T-cell (primary cell): Measurements from ENCODE around the gene HSPA4L. TPM values are rescaled to one million over a fixed set of nuclear protein-coding genes. Genes with fewer than 3 reads are reported as not detected.

ENCODE experiments used
- ATAC-seq, 4 experiments: fragments of 200-7000 bp in 3 of 4; fragments of 150-1000 bp in 1 of 4; cut with Tn5 transposase; replicated peaks in 1 of 4; 1 replicate in 3 of 4; 2 replicates in 1 of 4; pipeline ENCODE4 v1.10.0; 2021; ENCODE audit warnings: moderate library complexity in 3 of 4, mild to moderate bottlenecking in 2 of 4, moderate number of reproducible peaks in 1 of 4
- CTCF ChIA-PET, 2 donors: fragments of 300-600 bp; sonication (Branson Sonifier 250); formaldehyde crosslinking; loops; one replicate each; lab custom pipeline; 2022; ENCODE audit warnings: antibody characterized with exemption in 2 of 2; lab: Charles Lee
- POLR2A ChIA-PET, 2 donors: fragments of 300-600 bp; sonication (Branson Sonifier 250); formaldehyde crosslinking; loops; one replicate each; lab custom pipeline; 2022; ENCODE audit warnings: antibody characterized with exemption in 2 of 2; lab: Charles Lee
- DNase-seq, 35 experiments: peaks; one replicate each; pipeline versions ENCODE4 v3.0.0 to v3.0.0-alpha.2; 2013 to 2023
- H3K27ac ChIP-seq: one replicate; pipeline ENCODE4 v1.5.1; 2013; ENCODE audit warnings: low read length
- H3K27me3 ChIP-seq, 2 experiments: replicated peaks in 1 of 2; 1 replicate in 1 of 2; 2 replicates in 1 of 2; pipeline versions ENCODE4 v1.6.1 to v1.7.0; 2013; ENCODE audit warnings: low read length in 1 of 2, mixed read lengths in 1 of 2; ENCODE audit not compliant: control insufficient read depth in 2 of 2, insufficient read depth in 2 of 2; ENCODE audit errors: extremely low read depth in 1 of 2
- H3K36me3 ChIP-seq, 2 donors: 1 replicate in 1 of 2; 2 replicates in 1 of 2; pipeline versions ENCODE4 v1.6.1 to v1.7.0; 2013; ENCODE audit warnings: low read length in 1 of 2; ENCODE audit not compliant: control insufficient read depth in 2 of 2, insufficient read depth in 1 of 2; ENCODE audit errors: extremely low read depth in 1 of 2
- H3K4me1 ChIP-seq, 2 experiments: 1 replicate in 1 of 2; 2 replicates in 1 of 2; pipeline versions ENCODE4 v1.6.1 to v1.7.0; 2013; ENCODE audit warnings: low read length in 2 of 2, mixed read lengths in 1 of 2; ENCODE audit not compliant: insufficient read depth in 2 of 2, control insufficient read depth in 1 of 2; ENCODE audit errors: extremely low read depth in 1 of 2
- H3K4me3 ChIP-seq, 2 donors: 1 replicate in 1 of 2; 2 replicates in 1 of 2; pipeline versions ENCODE4 v1.5.1 to v1.7.0; 2013; ENCODE audit warnings: mild to moderate bottlenecking in 2 of 2, low read length in 1 of 2, moderate library complexity in 1 of 2; ENCODE audit not compliant: control insufficient read depth in 1 of 2; ENCODE audit errors: extremely low read depth in 1 of 2
- H3K9me3 ChIP-seq: 2 replicates; pipeline ENCODE4 v1.7.0; 2013
- H3K27ac Mint-ChIP-seq, 2 donors: one replicate each; pipeline ENCODE4 v1.8.0; 2020 to 2021; ENCODE audit warnings: mild to moderate bottlenecking in 2 of 2, mixed read lengths in 2 of 2
- H3K27me3 Mint-ChIP-seq, 2 donors: one replicate each; pipeline ENCODE4 v1.8.0; 2021 to 2022; ENCODE audit warnings: mixed read lengths in 2 of 2
- H3K36me3 Mint-ChIP-seq: one replicate; pipeline ENCODE4 v1.8.0; 2021; ENCODE audit warnings: mixed read lengths
- H3K4me1 Mint-ChIP-seq, 3 donors: one replicate each; pipeline ENCODE4 v1.8.0; 2020 to 2022; ENCODE audit warnings: mixed read lengths in 3 of 3, mild to moderate bottlenecking in 1 of 3
- H3K4me3 Mint-ChIP-seq, 3 donors: one replicate each; pipeline ENCODE4 v1.8.0; 2020 to 2022; ENCODE audit warnings: mild to moderate bottlenecking in 3 of 3, mixed read lengths in 3 of 3, moderate library complexity in 3 of 3
- H3K9me3 Mint-ChIP-seq, 3 donors: one replicate each; pipeline ENCODE4 v1.8.0; 2020 to 2022; ENCODE audit warnings: mixed read lengths in 3 of 3
- WGBS: methylation state at CpG from one replicate; pipeline ENCODE4 v1.1.5; 2013; ENCODE audit warnings: missing lambda C conversion rate; ENCODE audit not compliant: insufficient coverage; 5-methylcytosine and 5-hydroxymethylcytosine counted together
- total RNA-seq, 35 experiments: library from RNA in 6 of 35; stranded (reverse) in 6 of 35; fragments of 120-200 nt in 1 of 35; gene quantifications; one replicate each; pipeline versions ENCODE4 v1.2.1 to v1.2.4 and lab custom pipeline; 2013 to 2026

Gene HSPA4L
- total RNA-seq, 5 donors from 2014 or later (not counting 1 experiment from before 2014, with no cell fraction given) = 0.09 to 0.22 (median 0.16) TPM; not detected in 2

DNA sequence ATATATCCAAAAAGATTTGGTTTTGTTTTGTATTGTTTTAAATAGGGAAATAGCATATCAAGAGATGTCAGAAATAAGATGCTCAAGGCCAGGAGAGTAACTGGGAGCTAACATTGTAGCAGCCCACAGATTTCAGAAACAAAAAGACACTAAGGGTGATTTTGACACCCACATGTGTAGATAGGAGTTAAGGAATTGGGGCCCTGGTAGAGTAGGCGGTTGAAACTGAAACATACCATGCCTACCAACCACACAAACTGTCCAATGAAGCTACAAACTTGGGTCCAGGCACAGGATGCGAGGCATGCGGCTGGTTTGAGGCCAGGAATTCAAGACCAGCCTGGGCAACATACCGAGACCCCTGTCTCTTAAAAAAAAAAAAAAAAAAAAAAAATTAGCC is 6.3 kb upstream of the HSPA4L start:
- no peak overlapping the region for H3K27ac ChIP-seq
- H3K4me3 ChIP-seq = no peak overlapping the region
- CTCF ChIA-PET = no interaction called here
- Mint-ChIP-seq H3K4me1 (peaks cover 0 to 5% (median 0%) of the 10 kb centered on the region in 3 donors), H3K27me3 (peaks cover 57 to 64% of the 10 kb centered on the region in 2 donors), H3K4me3 (no peak overlapping the region), H3K9me3 (no peaks in the 10 kb centered on the region), H3K36me3 (no peaks in the 10 kb centered on the region), H3K27ac (no peak overlapping the region)
- no CpG with 5 or more reads among the region's 4 CpGs for WGBS
- DNase-seq = no peak
- POLR2A ChIA-PET = no interaction called here
- no peak for ATAC-seq
- no peaks in the 10 kb centered on the region for H3K9me3 ChIP-seq
- no peaks in the 10 kb centered on the region for H3K36me3 ChIP-seq
- no peaks in the 10 kb centered on the region for H3K4me1 ChIP-seq
- H3K27me3 ChIP-seq = peaks cover under 1 to 18% of the 10 kb centered on the region in 2 experiments

DNA sequence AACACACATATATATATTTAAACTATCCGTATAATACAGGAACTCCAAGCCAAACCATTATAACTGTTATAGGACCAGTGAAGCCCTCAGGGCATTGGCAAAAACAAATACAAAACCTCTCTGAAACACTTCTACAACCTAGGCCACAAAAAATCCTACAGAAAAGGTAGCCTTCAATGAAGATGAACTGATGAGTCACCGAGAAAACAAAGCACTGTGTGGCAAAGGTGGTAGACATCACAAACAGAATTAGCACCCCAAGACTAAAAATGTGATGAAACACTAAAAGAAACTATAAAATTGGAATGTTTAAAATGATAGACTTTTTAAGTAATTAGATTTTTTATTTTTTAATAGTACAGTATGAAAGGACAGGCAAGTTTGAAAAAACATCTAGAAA is 5.5 kb upstream of the HSPA4L start:
- ChIA-PET CTCF (no interaction called here), POLR2A (no interaction called here)
- Mint-ChIP-seq H3K4me3 (no peak overlapping the region), H3K36me3 (no peaks in the 10 kb centered on the region), H3K4me1 (peaks cover 7 to 10% (median 7%) of the 10 kb centered on the region in 3 donors), H3K27me3 (peaks cover 57 to 68% of the 10 kb centered on the region in 2 donors), H3K9me3 (no peaks in the 10 kb centered on the region), H3K27ac (no peak overlapping the region)
- DNase-seq = no peak
- 43% methylated on average over 1 of the region's 2 CpGs for WGBS
- H3K4me3 ChIP-seq = no peak overlapping the region
- ATAC-seq = no peak
- H3K4me1 ChIP-seq = peaks cover 0 to 5% of the 10 kb centered on the region in 2 experiments
- peaks cover 7 to 25% of the 10 kb centered on the region in 2 experiments for H3K27me3 ChIP-seq
- H3K36me3 ChIP-seq = no peaks in the 10 kb centered on the region
- no peaks in the 10 kb centered on the region for H3K9me3 ChIP-seq
- H3K27ac ChIP-seq = no peak overlapping the region

DNA sequence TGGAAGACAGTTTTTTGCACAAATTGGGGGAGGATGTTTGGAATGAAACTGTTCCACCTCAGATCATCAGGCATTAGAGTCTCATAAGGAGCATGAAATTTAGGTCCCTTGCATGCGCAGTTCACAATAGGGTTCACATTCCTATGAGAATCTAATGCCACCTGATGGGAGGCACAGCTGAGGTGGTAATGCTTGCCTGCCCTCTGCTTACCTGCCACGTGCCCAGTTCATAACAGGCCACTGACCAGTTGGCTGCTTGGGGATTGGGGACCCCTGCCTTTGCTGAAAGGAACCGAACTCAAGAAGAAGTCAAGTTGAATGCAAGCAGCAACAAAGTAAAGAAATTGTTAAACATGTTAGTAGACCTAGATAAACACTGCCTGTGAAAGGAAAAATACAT is 4.6 kb upstream of the HSPA4L start:
- peaks cover 9 to 12% (median 9%) of the 10 kb centered on the region in 3 donors for H3K4me1 Mint-ChIP-seq
- Histone ChIP-seq H3K27ac (no peak overlapping the region), H3K27me3 (peaks cover 7 to 33% of the 10 kb centered on the region in 2 experiments), H3K36me3 (no peaks in the 10 kb centered on the region), H3K9me3 (no peaks in the 10 kb centered on the region), H3K4me3 (no peak overlapping the region), H3K4me1 (peaks cover 0 to 13% of the 10 kb centered on the region in 2 experiments)
- 67% methylated on average over 2 of the region's 3 CpGs for WGBS
- no peaks in the 10 kb centered on the region for H3K9me3 Mint-ChIP-seq
- H3K27me3 Mint-ChIP-seq = peaks cover 51 to 64% of the 10 kb centered on the region in 2 donors
- DNase-seq (no peak), ATAC-seq (no peak)
- H3K4me3 Mint-ChIP-seq = no peak overlapping the region
- no peak overlapping the region for H3K27ac Mint-ChIP-seq
- H3K36me3 Mint-ChIP-seq = no peaks in the 10 kb centered on the region
- ChIA-PET CTCF (no interaction called here), POLR2A (no interaction called here)

DNA sequence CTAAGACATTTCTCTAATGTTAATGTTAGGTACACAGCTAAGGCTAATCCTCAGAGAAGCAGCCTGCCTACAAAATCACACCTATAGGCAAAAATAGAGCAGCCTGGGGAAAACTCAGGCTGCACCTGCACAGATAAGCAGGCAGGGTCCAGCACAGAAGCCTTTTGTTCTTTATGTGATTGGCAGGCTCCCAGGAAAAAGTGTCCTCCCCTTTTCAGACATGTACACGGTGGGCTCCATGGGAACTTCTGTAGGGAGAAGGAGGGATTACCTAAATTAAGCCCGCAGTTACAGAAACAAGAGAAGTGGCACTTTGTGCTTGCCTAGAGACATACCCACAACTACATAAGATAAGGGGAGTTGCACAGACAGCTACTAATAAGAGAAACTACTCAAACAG is 4.0 kb upstream of the HSPA4L start:
- CTCF ChIA-PET = no interaction called here
- peaks cover 7 to 36% of the 10 kb centered on the region in 2 experiments for H3K27me3 ChIP-seq

DNA sequence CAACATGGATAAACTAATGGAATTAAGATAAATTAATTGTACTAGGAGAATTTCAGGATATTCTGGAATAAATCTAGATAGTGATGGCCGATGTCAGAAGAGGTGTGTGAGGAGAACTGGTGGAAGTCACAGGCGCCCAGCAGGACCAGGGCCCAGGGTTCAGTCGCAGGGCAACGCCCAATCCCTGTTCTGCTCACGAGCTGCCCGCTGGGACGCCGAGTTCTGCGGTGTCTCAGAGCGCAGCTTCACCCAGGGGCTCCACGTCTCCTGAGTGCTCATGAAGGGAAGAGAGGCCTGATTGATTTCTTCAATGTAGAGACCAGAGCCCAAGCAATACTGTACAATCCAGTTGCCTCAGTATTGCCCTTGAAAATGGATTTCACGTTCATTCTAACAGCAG is 1.5 kb upstream of the HSPA4L start:
- peak overlapping the region; percentile 31 to 77 (median 66) for H3K4me3 Mint-ChIP-seq

More for the DNA sequence above, 4.0 kb upstream of the HSPA4L start:
- no CpG with 5 or more reads among the region's 2 CpGs for WGBS
- Mint-ChIP-seq H3K4me1 (peaks cover 15 to 18% (median 16%) of the 10 kb centered on the region in 3 donors), H3K4me3 (no peak overlapping the region), H3K27ac (no peak overlapping the region), H3K9me3 (no peaks in the 10 kb centered on the region), H3K27me3 (peaks cover 53 to 66% of the 10 kb centered on the region in 2 donors), H3K36me3 (no peaks in the 10 kb centered on the region)
- no peak overlapping the region for H3K4me3 ChIP-seq
- no peak for ATAC-seq
- no peak overlapping the region for H3K27ac ChIP-seq
- DNase-seq = no peak
- H3K36me3 ChIP-seq = no peaks in the 10 kb centered on the region
- H3K9me3 ChIP-seq = no peaks in the 10 kb centered on the region
- H3K4me1 ChIP-seq = peaks cover 0 to 19% of the 10 kb centered on the region in 2 experiments
- POLR2A ChIA-PET = interaction anchor here in 1 of 2 donors (0.6 kb wide), 1 partner anchor 44 kb away, joined by 3 read pairs; no protein-coding TSS in a partner anchor

DNA sequence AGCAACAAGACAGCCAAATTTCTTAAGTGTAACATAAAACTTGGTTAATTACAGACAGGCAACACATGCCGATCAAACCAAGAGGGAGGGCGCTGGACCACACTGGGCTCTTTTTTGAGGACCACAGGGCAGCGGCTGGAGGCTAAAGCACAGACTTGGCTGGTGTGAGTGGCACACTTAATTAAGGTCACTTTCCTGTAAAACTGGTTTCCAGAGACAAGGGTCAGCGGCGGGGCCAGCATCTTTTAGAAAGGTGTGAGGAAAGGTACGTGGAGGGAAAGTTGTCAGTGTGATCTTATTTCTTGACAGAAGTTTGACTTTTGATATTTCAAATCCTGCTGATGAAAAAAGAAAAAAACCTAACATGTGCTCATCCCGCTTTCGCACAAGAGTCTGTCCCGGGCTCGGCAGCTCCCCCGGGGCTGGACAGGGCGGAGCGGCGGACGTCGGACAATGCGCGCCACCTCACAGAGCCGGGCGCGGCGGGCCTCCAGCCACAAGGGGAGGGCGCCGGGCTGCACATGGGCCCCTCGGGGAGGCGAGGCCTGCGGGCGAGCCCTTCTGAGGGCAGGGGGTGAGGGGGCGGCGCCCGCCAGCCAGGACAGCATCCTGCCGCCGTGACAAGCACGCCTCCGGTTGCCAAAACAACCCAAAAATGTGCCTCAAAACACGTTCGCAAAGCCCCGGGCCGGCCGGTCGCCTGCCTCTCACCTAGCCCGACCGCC is 660 bp upstream of the HSPA4L start:
- peak overlapping the region; percentile 46 to 84 for H3K4me3 ChIP-seq
- Mint-ChIP-seq H3K4me3 (peak overlapping the region; percentile 66 to 84 (median 77)), H3K4me1 (peaks cover 18 to 20% (median 19%) of the 10 kb centered on the region in 3 donors), H3K36me3 (no peaks in the 10 kb centered on the region), H3K27ac (no peak overlapping the region), H3K9me3 (no peaks in the 10 kb centered on the region), H3K27me3 (peaks cover 59 to 64% of the 10 kb centered on the region in 2 donors)
- ChIA-PET CTCF (no interaction called here), POLR2A (no interaction called here)
- no peaks in the 10 kb centered on the region for H3K36me3 ChIP-seq
- 20% methylated on average over 42 of the region's 43 CpGs for WGBS
- no peak overlapping the region for H3K27ac ChIP-seq
- no peaks in the 10 kb centered on the region for H3K9me3 ChIP-seq
- peak in 10 of 35 experiments; percentile 1 to 23 (median 4) for DNase-seq
- peak in 3 of 4 experiments; percentile 10 to 38 (median 27) for ATAC-seq
- H3K27me3 ChIP-seq = peaks cover 7 to 40% of the 10 kb centered on the region in 2 experiments
- peaks cover 0 to 20% of the 10 kb centered on the region in 2 experiments for H3K4me1 ChIP-seq

More for the DNA sequence above, 1.5 kb upstream of the HSPA4L start:
- peaks cover 18 to 20% (median 19%) of the 10 kb centered on the region in 3 donors for H3K4me1 Mint-ChIP-seq
- H3K9me3 ChIP-seq = no peaks in the 10 kb centered on the region
- H3K27me3 ChIP-seq = peaks cover 7 to 42% of the 10 kb centered on the region in 2 experiments
- peaks cover 0 to 20% of the 10 kb centered on the region in 2 experiments for H3K4me1 ChIP-seq
- H3K27ac ChIP-seq = no peak overlapping the region
- ATAC-seq (no peak), DNase-seq (no peak)
- H3K9me3 Mint-ChIP-seq = no peaks in the 10 kb centered on the region
- ChIA-PET POLR2A (no interaction called here), CTCF (no interaction called here)
- H3K27ac Mint-ChIP-seq = no peak overlapping the region
- peaks cover 58 to 66% of the 10 kb centered on the region in 2 donors for H3K27me3 Mint-ChIP-seq
- 95% methylated on average over 11 of the region's 12 CpGs for whole genome bisulfite sequencing
- H3K36me3 Mint-ChIP-seq = no peaks in the 10 kb centered on the region
- no peak overlapping the region for H3K4me3 ChIP-seq
- no peaks in the 10 kb centered on the region for H3K36me3 ChIP-seq
